ENCODE measurements around the gene MS4A15. TPM values are rescaled to one million over a fixed set of nuclear protein-coding genes. Genes with fewer than 3 reads are reported as not detected.

Gene MS4A15
- total and polyA plus RNA-seq, 5 donors from 2014 or later = not detected

Other genes starting within 250 kb of the MS4A15 start
- gene MS4A13, start 241.5 kb upstream of the MS4A15 start, total RNA-seq = not detected
- gene MS4A13, start 241.5 kb upstream of the MS4A15 start, polyA plus RNA-seq = not detected
- gene MS4A8, start 57.3 kb upstream of the MS4A15 start, total RNA-seq = not detected
- not detected for gene MS4A8, start 57.3 kb upstream of the MS4A15 start, polyA plus RNA-seq
- gene MS4A18, start 32.1 kb upstream of the MS4A15 start, total RNA-seq = not detected
- gene MS4A18, start 32.1 kb upstream of the MS4A15 start, polyA plus RNA-seq = not detected
- not detected for gene MS4A10, start 28.5 kb downstream of the MS4A15 start, total RNA-seq
- gene MS4A10, start 28.5 kb downstream of the MS4A15 start, polyA plus RNA-seq = not detected
- 12.2 TPM for gene CCDC86, start 85.2 kb downstream of the MS4A15 start, total RNA-seq
- 10 to 100 TPM in 1 of 4 donors, 1 to 10 TPM in 3; 7.0 to 12.8 (median 8.4) TPM for gene CCDC86, start 85.2 kb downstream of the MS4A15 start, polyA plus RNA-seq
- gene PTGDR2, start 99.1 kb downstream of the MS4A15 start, total RNA-seq = 2.3 TPM
- gene PTGDR2, start 99.1 kb downstream of the MS4A15 start, polyA plus RNA-seq = 1 to 10 TPM in 3 of 4 donors, under 1 TPM in 1; 0.81 to 1.4 (median 1.1) TPM
- gene ZP1, start 110.7 kb downstream of the MS4A15 start, total RNA-seq = not detected
- not detected for gene ZP1, start 110.7 kb downstream of the MS4A15 start, polyA plus RNA-seq
- 67.6 TPM for gene PRPF19, start 149.7 kb downstream of the MS4A15 start, total RNA-seq
- 10 to 100 TPM; 13.6 to 17.4 (median 13.9) TPM for gene PRPF19, start 149.7 kb downstream of the MS4A15 start, polyA plus RNA-seq
- gene TMEM109, start 157.3 kb downstream of the MS4A15 start, total RNA-seq = 49.9 TPM
- 100 to 1,000 TPM; 188 to 215 (median 198) TPM for gene TMEM109, start 157.3 kb downstream of the MS4A15 start, polyA plus RNA-seq
- not detected for gene TMEM132A, start 167.6 kb downstream of the MS4A15 start, total RNA-seq
- gene TMEM132A, start 167.6 kb downstream of the MS4A15 start, polyA plus RNA-seq = not detected
- 1.0 TPM for gene SLC15A3, start 195.3 kb downstream of the MS4A15 start, total RNA-seq
- gene SLC15A3, start 195.3 kb downstream of the MS4A15 start, polyA plus RNA-seq = under 1 TPM in 1 of 4 donors, not detected in 3; 0.43 TPM
- 398 TPM for gene CD6, start 214.8 kb downstream of the MS4A15 start, total RNA-seq
- 100 to 1,000 TPM; 108 to 188 (median 130) TPM for gene CD6, start 214.8 kb downstream of the MS4A15 start, polyA plus RNA-seq